Osteocyte (in vitro differentiated cells): ENCODE measurements around the gene LBR. TPM values are rescaled to one million over a fixed set of nuclear protein-coding genes. Genes with fewer than 3 reads are reported as not detected.
"Not testable (repeated sequence)": the region's sequence is repeated elsewhere in the genome, so short reads cannot be mapped to it uniquely, and the experiment has no call there.

Source experiments
- DNase-seq: peaks from one replicate; pipeline ENCODE4 v3.0.0; 2021; ENCODE audit warnings: mixed read lengths; ENCODE audit not compliant: unreplicated experiment; ENCODE audit errors: extremely low spot score
- H3K27ac Mint-ChIP-seq: one replicate; pipeline ENCODE4 v1.8.0; 2021; ENCODE audit warnings: mild to moderate bottlenecking, mixed read lengths; ENCODE audit not compliant: unreplicated experiment
- H3K27me3 Mint-ChIP-seq: one replicate; pipeline ENCODE4 v1.8.0; 2021; ENCODE audit warnings: mixed read lengths; ENCODE audit not compliant: unreplicated experiment
- H3K36me3 Mint-ChIP-seq: one replicate; pipeline ENCODE4 v1.8.0; 2021; ENCODE audit warnings: mixed read lengths; ENCODE audit not compliant: unreplicated experiment
- H3K4me1 Mint-ChIP-seq: one replicate; pipeline ENCODE4 v1.8.0; 2021; ENCODE audit warnings: mixed read lengths; ENCODE audit not compliant: unreplicated experiment
- H3K4me3 Mint-ChIP-seq: one replicate; pipeline ENCODE4 v1.8.0; 2021; ENCODE audit warnings: mild to moderate bottlenecking, moderate library complexity, mixed read lengths; ENCODE audit not compliant: unreplicated experiment
- H3K9me3 Mint-ChIP-seq: one replicate; pipeline ENCODE4 v1.8.0; 2021; ENCODE audit warnings: mixed read lengths; ENCODE audit not compliant: unreplicated experiment
- total RNA-seq: library from RNA; stranded (reverse); gene quantifications from 2 replicates; pipeline ENCODE4 v1.2.1, GENCODE V29; 2021
- TF ChIP-seq, protein P1 (sequence below): fragments of 200-600 bp; sonication (generic); IDR thresholded peaks from 2 replicates; pipeline ENCODE4 v1.5.0; 2021; ENCODE audit warnings: antibody characterized with exemption, mild to moderate bottlenecking, moderate library complexity

LBR gene
- total RNA-seq, 1 donor from 2014 or later: 34.8 TPM

DNA sequence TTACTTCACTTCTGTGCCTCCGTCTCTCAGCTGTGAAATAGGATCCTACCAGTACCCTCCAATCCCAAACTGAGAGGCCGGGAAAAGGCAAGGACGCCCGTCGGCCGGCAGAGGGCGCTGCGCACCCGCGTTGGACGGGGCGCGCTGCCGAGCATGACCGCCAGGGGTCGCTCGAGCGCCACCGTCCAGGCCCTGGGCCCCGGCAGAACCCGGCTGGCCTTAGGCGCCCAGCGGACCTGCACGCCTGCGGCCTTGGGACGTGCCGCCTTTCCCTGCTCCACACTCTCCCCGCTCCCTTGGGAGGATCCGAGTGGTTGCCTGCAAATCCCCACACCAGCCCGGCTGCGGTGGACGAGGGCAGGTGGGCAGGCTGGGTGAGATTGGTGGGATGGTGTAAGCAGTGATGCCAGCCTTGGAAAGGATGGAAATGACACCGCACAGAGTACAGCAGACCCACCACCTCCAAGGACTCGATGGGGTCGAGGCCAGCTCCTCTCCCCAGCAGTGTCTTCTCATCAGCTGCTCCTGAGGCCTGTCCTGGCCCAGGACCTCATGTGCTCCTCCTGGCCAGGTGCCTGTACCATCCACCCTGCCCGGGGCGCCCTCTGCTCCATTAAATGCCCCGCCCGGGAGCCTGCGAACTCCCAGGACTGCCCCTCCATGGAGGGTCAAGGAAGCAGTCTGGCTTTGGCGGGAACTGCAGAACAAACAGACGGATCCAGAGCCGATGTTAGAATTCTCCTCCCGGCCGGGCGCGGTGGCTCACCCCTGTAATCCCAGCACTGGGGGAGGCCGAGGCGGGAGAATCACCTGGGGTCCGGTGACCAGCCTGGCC, 47.4 kb upstream of the LBR start:
- DNase-seq: peak; percentile 93
- peaks cover 4% of the 10 kb centered on the region for H3K4me1 Mint-ChIP-seq
- TF ChIP-seq, protein P1, sequence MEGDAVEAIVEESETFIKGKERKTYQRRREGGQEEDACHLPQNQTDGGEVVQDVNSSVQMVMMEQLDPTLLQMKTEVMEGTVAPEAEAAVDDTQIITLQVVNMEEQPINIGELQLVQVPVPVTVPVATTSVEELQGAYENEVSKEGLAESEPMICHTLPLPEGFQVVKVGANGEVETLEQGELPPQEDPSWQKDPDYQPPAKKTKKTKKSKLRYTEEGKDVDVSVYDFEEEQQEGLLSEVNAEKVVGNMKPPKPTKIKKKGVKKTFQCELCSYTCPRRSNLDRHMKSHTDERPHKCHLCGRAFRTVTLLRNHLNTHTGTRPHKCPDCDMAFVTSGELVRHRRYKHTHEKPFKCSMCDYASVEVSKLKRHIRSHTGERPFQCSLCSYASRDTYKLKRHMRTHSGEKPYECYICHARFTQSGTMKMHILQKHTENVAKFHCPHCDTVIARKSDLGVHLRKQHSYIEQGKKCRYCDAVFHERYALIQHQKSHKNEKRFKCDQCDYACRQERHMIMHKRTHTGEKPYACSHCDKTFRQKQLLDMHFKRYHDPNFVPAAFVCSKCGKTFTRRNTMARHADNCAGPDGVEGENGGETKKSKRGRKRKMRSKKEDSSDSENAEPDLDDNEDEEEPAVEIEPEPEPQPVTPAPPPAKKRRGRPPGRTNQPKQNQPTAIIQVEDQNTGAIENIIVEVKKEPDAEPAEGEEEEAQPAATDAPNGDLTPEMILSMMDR: peak; percentile 100
- peak overlapping the region; percentile 18 for H3K4me3 Mint-ChIP-seq
- no peaks in the 10 kb centered on the region for H3K9me3 Mint-ChIP-seq
- no peaks in the 10 kb centered on the region for H3K36me3 Mint-ChIP-seq
- no peaks in the 10 kb centered on the region for H3K27me3 Mint-ChIP-seq
- H3K27ac Mint-ChIP-seq: no peak overlapping the region

DNA sequence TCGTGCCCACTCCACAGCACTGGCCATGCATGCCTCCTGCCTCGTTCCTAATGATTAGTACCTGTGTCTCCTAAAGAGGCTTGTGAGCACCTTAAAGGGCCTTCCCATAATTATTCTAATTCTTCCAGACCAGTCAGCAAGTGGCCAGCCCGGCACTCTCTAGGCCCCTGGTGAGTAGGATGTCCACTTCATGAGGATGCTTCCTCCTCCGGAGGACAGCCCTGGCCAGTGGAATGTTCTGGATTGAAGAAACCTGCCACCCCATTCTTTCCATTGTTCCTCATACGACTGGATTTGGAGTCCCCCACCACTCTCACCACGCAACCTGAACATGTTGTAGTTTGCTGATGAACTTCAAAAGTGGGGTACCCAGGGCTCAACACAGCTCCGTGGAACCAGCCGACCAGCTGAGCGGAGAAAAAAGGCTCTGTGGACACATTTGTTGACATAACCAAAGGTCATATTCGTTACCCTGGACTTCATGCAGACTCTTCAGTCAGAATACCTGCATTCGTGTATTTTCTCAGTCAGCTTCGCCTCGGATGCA, 46.7 kb upstream of the LBR start:
- Mint-ChIP-seq H3K4me1 (peaks cover 4% of the 10 kb centered on the region), H3K4me3 (no peak overlapping the region), H3K9me3 (no peaks in the 10 kb centered on the region), H3K36me3 (no peaks in the 10 kb centered on the region), H3K27ac (no peak overlapping the region), H3K27me3 (no peaks in the 10 kb centered on the region)
- TF ChIP-seq, protein P1: no peak
- DNase-seq: peak; percentile 67

DNA sequence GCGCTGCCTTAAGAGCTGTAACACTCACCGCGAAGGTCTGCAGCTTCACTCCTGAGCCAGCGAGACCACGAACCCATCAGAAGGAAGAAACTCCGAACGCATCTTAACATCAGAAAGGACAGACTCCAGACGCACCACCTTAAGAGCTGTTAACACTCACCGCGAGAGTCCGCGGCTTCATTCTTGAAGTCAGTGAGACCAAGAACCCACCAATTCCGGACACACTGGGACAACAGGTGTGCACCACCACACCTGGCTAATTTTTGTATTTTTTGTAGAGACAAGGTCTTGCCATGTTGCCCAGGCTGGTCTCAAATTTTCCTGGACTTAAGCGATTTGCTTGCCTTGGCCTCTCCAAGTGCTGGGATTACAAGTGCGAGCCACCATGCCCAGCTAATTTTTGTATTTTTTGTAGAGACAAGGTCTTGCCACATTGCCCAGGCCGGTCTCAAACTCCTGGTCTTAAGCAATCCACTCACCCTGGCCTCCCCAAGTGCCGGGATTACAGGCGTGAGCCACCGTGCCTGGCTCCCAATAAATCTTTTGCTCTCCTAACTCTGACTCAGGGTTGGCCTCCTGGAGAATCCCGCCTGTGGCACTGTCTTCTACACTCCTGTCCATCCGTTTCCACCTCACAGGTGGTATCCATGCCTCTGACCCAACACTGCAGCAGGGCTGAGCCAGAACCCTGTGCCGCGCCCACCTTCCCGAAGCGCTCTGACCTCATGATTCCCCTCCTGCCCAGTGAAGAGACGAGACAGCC, 46.0 kb upstream of the LBR start:
- peak; percentile 73 for DNase-seq
- not testable (repeated sequence) for H3K9me3 Mint-ChIP-seq, H3K4me1 Mint-ChIP-seq, H3K36me3 Mint-ChIP-seq, H3K4me3 Mint-ChIP-seq, H3K27ac Mint-ChIP-seq, H3K27me3 Mint-ChIP-seq

DNA sequence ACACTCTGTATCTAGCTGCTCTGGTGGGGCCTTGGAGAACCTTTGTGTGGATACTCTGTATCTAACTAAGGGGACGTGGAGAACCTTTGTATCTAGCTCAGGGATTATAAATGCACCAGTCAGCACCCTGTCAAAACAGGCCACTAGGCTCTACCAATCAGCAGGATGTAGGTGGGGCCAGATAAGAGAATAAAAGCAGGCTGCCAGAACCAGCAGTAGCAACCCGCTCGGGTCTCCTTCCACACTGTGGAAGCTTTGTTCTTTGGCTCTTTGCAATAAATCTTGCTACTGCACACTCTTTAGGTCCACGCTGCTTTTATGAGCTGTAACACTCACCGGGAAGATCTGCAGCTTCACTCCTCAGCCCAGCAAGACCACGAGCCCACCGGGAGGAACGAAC, 45.4 kb upstream of the LBR start:
- H3K27me3 Mint-ChIP-seq, H3K36me3 Mint-ChIP-seq, H3K4me3 Mint-ChIP-seq, H3K9me3 Mint-ChIP-seq, H3K27ac Mint-ChIP-seq, H3K4me1 Mint-ChIP-seq: not testable (repeated sequence)
- peak; percentile 46 for DNase-seq

DNA sequence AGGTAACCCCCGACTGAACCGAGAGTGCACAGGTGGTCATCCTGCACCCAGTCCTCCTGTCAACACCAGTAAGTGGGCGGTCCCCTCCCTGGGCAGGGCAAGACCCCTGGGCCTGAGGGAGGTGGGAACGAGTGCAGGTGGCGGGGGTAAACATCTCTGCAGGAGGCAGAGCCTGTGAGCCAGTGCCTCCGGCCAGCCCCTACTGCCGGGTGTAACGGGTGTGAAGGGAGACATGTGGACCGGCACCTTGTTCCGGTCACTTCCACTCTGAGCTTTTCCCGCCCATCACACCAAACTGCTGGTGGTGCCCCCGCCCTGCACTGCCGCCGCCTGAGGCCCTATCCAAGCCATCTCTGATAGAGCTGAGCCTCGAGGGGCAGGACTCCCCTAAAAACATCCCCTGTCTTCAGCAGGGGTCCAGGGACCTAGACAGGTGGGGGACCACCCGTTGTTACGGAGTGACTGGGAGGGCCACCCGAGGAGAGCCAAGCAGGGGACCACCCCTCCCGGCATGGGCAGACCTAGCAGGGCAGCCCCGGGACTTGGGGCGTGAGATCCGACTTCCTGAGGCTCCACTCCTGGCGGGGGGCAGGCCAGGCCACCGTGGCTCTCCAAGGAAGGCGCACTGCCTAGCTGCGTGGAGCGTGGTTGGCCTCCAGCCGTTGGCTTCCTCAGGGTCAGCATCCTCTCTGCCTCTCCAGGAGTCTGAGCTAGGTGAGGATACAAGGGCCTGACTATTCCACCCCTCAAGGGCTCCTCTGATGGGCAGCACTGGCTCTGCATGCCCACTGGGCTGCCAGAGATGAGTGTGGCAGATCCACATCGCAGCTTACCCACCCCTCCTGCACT, 43.8 kb upstream of the LBR start:
- no peak overlapping the region for H3K4me3 Mint-ChIP-seq

More for the DNA sequence above, 43.8 kb upstream of the LBR start:
- H3K27me3 Mint-ChIP-seq: no peaks in the 10 kb centered on the region
- H3K9me3 Mint-ChIP-seq: no peaks in the 10 kb centered on the region
- TF ChIP-seq, protein P1: no peak
- DNase-seq: peak; percentile 86
- peaks cover 14% of the 10 kb centered on the region for H3K4me1 Mint-ChIP-seq
- H3K27ac Mint-ChIP-seq: no peak overlapping the region
- no peaks in the 10 kb centered on the region for H3K36me3 Mint-ChIP-seq
